ENCODE data around the gene TEAD4.

DNA sequence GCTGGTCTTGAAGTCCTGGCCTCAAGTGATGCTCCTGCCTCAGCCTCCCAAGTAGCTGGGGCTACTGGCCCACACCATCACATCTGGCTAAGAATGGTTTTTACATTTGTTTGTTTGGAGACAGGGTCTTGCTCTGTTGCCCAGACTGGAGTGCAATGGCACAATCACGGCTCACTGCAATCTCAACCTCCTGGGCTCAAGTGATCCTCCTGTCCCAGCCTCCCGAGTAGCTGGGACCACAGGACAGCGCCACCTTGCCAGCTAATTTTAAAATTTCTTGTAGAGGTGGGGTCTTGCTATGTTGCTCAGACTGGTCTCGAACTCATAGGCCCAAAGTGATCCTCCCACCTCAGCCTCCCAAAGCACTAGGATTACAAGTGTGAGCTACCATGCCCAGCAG lies 89.3 kb downstream of the TEAD4 start:
- no peak for TF ChIP-seq POLR2A (IDR thresholded peaks at IDR 0.05; ENCODE audit: low read depth, low read length)
- TF ChIP-seq POLR2AphosphoS5 (IDR thresholded peaks at IDR 0.05; ENCODE audit: low read depth, low read length) = no peak

Measured in GM12892 (cell line).